ENCODE measurements around the gene DYNC1I2.

Gene DYNC1I2

DNA sequence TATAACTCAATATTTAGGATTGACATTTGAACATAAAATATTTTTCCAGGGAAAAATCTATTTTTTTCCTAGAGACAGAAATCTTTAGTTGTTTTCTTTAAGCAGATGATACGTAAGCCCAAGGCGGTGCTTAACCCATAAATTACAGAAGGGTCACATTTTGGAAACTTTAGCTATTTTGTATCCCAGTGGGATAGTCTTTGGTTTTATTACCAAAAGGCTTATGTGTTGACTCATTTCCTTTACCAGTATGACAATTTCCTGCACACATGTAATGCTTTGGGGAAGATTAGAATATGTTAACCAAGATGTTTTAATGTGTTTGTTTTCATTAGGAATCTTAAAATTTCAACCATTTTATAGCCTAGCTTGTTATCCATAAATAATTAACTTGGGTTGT lies 24.8 kb downstream of the DYNC1I2 start:
- TF ChIP-seq MYC (IDR thresholded peaks at IDR 0.05; ENCODE audit: low read depth, low read length) (peak; percentile 39; the same call in 1 of the 2 replicates), MAX (IDR thresholded peaks at IDR 0.05; ENCODE audit: low read depth, low read length) (no peak), POLR2A (IDR thresholded peaks at IDR 0.05; ENCODE audit: extremely low read depth, insufficient read length) (no peak)
- no peak overlapping the region for H3K4me3 ChIP-seq (ENCODE audit: low read depth, low read length)
- peak; percentile 73 for DNase-seq (ENCODE audit: low read depth)

DNA sequence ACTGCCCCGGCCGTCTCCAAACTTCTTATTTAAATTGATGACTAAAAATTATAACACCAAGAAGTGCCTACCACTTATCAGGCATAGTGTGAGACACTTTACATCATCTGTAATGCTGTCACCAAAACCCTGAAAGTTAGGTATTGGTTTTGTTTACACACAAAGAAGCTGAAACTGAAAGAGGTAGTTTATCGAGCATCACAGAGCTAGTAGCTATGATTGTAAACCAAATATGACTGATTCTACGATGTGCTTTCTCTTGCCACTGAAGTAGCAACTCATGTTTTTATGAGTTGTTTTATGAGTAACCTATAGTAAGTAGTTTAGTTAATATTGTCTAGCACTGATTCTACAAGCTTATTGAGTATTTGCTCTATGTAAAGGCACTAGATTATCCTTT lies 31.5 kb downstream of the DYNC1I2 start:
- TF ChIP-seq, protein P1, sequence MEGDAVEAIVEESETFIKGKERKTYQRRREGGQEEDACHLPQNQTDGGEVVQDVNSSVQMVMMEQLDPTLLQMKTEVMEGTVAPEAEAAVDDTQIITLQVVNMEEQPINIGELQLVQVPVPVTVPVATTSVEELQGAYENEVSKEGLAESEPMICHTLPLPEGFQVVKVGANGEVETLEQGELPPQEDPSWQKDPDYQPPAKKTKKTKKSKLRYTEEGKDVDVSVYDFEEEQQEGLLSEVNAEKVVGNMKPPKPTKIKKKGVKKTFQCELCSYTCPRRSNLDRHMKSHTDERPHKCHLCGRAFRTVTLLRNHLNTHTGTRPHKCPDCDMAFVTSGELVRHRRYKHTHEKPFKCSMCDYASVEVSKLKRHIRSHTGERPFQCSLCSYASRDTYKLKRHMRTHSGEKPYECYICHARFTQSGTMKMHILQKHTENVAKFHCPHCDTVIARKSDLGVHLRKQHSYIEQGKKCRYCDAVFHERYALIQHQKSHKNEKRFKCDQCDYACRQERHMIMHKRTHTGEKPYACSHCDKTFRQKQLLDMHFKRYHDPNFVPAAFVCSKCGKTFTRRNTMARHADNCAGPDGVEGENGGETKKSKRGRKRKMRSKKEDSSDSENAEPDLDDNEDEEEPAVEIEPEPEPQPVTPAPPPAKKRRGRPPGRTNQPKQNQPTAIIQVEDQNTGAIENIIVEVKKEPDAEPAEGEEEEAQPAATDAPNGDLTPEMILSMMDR (IDR thresholded peaks at IDR 0.05; ENCODE audit: low read depth, low read length), result no peak
- TF ChIP-seq POLR2A (IDR thresholded peaks at IDR 0.05; ENCODE audit: extremely low read depth, insufficient read length) (no peak), MAX (IDR thresholded peaks at IDR 0.05; ENCODE audit: low read depth, low read length) (no peak), MYC (IDR thresholded peaks at IDR 0.05; ENCODE audit: low read depth, low read length) (no peak)
- no peak for DNase-seq (ENCODE audit: low read depth)
- H3K4me3 ChIP-seq (ENCODE audit: low read depth, low read length), result no peak overlapping the region

GRCh38 chr2:171719660-171720059 lies 32.4 kb downstream of the DYNC1I2 start:
- TF ChIP-seq MAX (IDR thresholded peaks at IDR 0.05; ENCODE audit: low read depth, low read length), result no peak
- no peak for TF ChIP-seq MYC (IDR thresholded peaks at IDR 0.05; ENCODE audit: low read depth, low read length)
- TF ChIP-seq POLR2A (IDR thresholded peaks at IDR 0.05; ENCODE audit: extremely low read depth, insufficient read length), result no peak
- TF ChIP-seq, protein P1 (IDR thresholded peaks at IDR 0.05; ENCODE audit: low read depth, low read length), result no peak
- no peak overlapping the region for H3K4me3 ChIP-seq (ENCODE audit: low read depth, low read length)
- no peak for DNase-seq (ENCODE audit: low read depth)

DNA sequence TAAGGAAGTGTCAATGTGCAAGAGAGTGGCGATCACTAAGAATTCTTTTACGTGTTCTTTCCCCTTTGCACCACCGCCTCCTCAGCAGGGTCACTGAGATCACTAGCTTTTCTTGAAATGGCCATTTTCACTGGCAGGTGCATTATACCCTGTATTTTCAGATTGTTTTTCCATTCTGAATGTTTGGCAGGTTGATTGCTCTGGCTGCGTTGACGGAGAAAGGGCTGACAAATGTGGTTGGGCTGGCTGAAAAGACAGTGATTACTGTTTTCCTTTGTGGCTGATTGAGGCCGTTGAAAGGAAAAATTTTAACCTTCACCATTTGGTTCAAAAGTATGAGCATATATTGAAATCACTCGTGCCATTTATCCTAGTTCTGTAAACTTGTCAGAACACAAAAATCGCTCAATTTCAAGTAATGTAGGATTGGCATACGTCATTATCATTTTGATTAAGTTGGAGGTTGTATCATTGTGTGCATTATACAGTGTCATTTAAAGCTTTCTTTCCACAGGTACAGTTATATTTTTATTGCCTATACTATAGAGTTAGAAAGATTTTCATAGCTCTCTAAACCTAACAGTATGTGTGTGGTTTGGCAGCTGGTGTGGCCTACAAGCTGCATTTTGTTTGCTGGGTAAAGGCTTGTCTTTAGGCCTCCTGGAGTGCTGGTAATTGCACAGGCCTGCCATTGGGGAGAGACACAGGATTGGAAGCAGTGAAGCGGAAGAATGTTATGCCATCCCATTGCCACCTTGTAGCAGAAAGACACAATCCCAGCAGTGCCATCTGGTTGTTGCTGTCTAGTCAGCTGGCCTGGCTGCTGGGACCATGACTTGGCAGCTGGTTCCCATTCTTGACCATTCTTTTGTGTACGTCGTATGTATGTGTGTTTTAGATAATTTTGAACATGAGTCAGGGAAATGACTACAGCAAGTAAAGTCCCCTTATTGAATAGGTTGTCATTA lies 36.7 kb downstream of the DYNC1I2 start:
- TF ChIP-seq, protein P1 (IDR thresholded peaks at IDR 0.05; ENCODE audit: low read depth, low read length), result peak; percentile 7
- TF ChIP-seq MYC (IDR thresholded peaks at IDR 0.05; ENCODE audit: low read depth, low read length), result no peak
- TF ChIP-seq POLR2A (IDR thresholded peaks at IDR 0.05; ENCODE audit: extremely low read depth, insufficient read length), result no peak
- no peak for TF ChIP-seq MAX (IDR thresholded peaks at IDR 0.05; ENCODE audit: low read depth, low read length)
- no peak overlapping the region for H3K4me3 ChIP-seq (ENCODE audit: low read depth, low read length)
- peak; percentile 14 for DNase-seq (ENCODE audit: low read depth)

GRCh38 chr2:171726847-171727450 lies 39.7 kb downstream of the DYNC1I2 start:
- DNase-seq (ENCODE audit: low read depth), result no peak

More at GRCh38 chr2:171726847-171727450, 39.7 kb downstream of the DYNC1I2 start:
- H3K4me3 ChIP-seq (ENCODE audit: low read depth, low read length), result no peak overlapping the region
- TF ChIP-seq, protein P1 (IDR thresholded peaks at IDR 0.05; ENCODE audit: low read depth, low read length), result no peak
